GM19372 (cell line): ENCODE data around the gene GLG1.
"Not testable (repeated sequence)": the region's sequence is repeated elsewhere in the genome, so short reads cannot be mapped to it uniquely, and the experiment has no call there.

Experiments used
- ATAC-seq: cut with Tn5 transposase; IDR thresholded peaks from one replicate; pipeline ENCODE4 v1.9.1; 2021; ENCODE audit warnings: mild to moderate bottlenecking, low read depth, moderate library complexity; ENCODE audit not compliant: unreplicated experiment

GLG1 gene

DNA sequence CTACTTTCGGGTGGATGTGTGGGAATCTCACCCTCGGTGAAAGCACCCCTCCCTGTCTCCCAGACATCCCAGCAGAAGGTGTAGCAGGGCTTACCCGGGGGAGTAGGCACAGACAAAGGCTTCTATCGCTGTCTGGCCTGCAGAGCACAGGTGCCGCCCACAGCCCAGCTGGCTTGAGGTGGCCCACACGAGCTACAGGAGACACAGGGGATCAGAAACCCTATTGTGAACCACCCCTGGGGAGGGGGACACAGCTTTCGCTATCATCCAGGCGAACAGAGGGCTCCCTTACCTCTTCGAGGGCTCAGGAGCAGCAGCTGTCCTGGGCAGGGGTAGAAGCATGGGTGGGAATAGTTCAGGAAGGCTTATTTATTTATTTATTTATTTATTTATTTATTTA is 193.4 kb downstream of the GLG1 start:
- ATAC-seq: not testable (repeated sequence)

DNA sequence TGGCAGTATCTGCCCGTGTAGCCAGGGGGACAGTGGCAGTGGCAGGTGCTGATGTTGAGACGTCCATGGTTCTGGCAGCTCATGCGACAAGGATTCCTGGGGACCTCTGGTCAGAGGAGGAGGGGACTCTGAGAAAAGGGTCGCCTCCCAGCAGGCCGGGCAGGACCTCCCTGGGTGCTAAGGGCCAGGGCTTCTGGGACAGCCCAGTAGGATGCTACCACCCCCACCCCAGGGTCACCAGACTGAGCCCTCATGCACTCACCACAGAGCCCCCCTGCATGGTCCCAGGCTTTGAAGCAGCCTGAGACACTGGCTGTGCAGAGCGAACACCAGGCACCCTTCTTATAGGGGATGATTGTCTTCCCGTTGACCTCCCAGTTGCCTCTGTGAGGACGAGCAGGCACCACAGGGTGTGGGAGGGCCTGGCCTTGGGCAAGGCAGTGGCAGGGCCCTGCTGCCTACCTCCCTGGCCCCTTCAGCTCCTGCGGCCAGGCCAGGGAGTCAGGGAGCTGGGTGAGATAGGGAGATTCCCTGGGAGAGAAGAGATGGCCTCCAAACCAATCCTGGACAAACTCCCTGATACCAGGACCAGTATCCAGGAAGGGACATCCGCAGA is 194.0 kb downstream of the GLG1 start:
- not testable (repeated sequence) for ATAC-seq

DNA sequence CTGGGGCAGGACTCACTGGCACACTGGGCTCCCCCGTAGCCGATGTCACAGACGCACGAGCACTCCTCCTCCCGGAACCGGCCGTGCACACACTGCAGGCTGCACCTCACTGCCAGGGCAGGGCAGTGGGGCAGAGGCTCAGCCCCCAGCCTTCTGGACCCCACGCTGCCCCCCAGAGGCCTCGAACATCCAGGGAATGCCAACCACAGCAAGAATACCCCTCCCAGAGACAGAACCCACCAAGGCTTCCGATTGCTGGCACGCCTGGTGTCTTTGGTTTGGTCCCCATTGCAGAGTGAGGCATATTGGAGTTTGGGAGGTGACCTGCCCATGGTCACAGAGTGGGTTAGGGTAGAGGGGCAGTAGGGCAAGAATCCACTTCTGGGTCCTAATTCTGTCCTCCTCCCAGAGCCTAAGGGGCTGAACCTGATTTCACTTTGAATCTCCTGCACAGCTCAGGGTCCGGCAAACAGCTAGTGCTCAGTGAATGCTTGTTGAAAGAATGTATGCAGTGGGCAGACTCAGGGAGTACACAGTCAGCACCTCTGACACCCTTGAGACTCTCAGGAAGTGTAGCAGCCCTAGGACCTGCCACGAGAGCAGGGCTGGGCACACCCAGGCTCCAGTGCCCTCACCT is 194.7 kb downstream of the GLG1 start:
- ATAC-seq: not testable (repeated sequence)

DNA sequence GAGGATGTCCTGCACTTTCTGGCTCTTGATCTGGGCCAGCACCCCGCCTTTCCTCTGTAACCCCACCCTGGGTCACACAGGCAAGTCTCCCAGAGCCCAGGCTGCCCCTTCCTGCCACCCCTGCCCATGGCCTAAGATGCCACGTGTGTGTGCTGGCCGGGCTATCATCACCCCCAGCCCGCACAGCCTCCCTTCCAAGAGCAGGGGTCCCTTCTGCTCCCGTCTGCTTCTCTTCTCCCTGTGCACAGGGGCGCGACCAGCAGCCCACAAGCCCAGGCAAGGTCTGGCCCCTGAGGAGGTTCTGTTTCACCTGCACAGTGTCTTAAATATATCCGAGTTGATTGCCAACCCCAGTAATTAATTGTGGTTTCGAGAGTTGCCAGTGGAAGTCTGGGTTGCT is 195.9 kb downstream of the GLG1 start:
- ATAC-seq: not testable (repeated sequence)

DNA sequence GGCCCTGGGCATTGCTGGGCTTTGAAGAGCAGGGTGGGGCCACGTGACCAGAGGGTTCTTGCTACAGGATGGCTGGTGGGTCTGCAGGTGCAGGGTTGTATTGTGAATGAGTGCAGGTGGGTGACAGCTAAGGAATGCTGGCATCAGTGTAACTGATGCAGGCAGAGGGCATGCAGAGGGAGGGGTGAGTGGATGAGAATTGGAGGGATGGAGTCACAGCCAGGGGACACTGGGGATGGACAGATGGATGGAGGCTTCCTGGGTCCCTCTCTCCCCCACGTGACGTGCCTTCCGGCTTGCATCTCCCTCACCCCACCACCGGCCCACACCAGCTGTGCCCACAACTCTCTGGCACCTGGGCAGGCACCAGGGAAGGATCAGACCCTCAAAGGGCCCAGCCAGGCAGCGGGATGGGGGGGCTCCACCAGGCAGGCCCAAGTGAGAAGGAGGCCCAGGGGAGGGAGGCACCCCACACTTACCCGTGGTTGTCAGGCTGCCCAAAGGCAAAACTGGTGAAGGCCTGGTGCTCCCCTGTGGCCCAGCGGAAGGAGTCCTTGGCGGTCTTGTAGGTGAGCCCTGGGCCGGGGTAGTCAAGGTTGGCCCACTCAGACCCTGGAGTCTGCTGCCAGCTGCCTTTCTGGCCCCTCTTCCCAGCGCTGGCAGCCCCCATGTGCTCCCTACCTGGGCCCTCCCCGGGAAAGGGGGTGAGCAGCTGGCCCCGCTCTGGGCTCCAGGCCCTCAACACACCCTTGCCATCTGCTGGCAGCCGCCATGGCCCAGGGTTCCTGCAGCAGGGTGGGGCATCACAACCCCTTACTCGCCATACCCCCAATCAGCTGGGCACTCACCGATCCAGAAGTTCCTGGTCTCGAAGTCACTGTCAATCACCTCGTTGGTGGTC is 196.6 kb downstream of the GLG1 start:
- ATAC-seq: not testable (repeated sequence)

DNA sequence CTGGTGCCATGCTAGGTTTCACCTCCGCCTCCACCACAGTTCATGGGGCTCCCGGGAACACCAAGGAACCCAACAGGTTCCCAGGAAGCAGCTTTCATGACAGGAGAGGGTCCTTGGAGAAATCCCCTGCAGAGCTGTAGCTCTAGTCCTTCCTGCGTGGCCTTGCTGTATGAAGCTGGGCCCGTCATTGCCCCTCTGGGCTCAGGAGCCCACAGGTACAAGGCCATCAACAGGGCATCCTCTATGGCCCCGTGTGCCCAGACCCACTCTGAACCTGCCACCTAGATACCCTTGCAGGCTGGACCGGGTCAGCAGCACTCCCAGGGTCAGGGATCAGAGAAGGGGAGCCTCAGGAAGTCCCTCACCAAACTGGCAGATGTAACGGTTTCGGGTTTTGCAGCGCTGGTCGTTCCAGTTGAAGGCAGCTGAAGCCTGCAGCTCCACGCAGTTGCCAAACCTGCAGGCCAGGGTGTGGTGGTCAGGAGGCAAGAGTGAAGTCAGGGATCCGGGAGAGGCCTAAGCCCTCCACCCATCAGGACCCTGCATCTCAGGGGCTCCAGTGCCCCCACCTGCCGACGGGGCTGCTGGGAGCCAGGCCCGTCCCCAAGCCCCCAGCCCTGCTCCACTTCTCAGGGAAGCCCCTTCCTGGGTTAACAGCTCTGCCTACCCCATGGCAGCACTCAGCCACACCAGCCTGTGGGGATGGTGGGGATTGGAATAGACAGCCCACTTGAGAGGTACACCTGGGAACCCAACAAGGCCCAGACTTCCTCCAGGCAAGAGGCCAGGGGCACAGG is 197.5 kb downstream of the GLG1 start:
- ATAC-seq: not testable (repeated sequence)

DNA sequence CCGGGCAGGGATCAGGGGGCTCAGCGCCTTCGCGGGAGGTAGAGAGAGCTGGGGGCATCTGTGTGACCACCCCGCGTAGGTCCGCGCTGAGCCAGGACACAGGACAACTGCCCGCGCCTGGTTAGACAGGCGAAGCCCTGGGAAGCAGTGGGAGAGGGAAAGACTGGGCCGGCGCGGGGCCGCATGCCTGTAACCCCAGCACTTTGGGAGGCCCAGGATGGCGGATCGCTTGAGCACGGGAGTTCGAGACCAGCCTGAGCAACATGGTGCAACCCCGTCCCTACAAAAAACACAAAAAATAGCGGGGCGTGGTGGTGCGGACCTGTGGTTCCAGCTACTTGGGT is 199.6 kb downstream of the GLG1 start:
- ATAC-seq: not testable (repeated sequence)

DNA sequence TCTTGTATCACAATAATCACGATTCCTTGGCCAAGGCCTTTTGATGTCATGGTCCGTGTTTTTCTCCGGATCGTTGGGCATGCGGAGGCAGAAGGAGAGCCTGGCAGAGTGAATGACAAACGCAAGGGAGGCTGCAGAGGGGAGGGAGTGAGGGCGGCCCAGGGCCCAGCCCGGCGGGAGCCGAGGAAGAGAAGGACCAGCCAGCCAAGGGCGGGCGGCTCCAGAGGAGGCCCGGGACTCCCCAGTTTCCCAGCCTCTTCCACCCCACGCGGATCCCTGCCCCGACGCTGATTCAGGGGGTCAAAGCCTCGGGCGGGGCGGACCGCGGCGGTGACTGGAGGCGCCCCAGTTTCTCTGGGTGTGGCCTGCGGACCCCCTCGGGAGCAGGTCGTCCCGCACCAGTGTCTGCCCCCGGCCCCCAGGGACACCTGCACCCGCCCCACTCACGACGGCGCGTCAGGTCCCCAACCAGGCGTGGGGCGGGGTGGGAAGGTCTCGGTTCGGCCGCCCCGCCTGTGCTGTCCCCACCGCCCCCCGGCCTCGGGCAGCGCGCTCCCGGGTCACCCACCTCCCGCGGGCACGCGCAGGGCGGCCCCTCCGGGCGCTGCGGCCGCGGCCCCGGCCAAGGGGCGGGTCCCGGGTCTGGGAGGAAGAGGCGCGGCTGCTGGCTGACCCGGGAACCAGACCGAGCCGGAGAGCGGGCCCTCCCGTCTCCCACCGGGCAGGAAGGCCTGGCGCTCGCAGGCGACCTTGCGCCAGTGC is 200.1 kb downstream of the GLG1 start:
- ATAC-seq: not testable (repeated sequence)

DNA sequence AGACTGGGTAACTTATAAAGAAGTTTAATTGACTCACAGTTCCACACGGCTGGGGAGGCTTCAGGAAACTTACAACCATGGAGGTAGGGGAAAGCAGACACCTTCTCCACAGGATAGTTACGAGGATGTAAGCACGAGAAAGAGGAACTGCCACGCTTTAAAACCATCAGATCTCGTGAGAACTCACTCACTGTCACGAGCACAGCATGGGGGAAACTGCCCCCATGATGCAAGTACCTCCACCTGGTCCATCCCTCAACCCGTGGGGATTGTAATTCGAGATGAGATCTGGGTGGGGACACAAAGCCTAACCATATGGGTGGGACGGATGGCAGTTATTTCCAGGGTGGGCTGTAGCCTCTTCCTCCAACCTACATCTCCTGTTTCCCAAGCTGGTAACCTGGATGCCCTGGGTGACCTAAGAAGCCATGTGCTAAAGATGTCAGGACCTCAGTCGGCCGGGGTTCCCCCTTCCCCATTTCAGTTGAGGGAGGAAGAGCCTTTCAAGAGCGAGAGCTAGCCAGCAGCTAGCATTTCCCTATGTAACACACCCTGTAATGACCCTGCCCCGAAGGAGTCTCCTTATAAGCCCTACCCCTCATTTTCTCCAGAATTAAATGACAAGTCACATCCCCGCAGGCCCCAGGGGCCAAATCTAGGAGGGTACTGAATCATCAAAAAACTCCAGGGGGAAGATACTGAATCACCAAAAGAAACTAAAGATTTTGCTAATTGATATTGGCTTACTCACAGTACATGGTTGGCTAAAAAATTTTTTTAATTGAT is 202.6 kb downstream of the GLG1 start:
- not testable (repeated sequence) for ATAC-seq

DNA sequence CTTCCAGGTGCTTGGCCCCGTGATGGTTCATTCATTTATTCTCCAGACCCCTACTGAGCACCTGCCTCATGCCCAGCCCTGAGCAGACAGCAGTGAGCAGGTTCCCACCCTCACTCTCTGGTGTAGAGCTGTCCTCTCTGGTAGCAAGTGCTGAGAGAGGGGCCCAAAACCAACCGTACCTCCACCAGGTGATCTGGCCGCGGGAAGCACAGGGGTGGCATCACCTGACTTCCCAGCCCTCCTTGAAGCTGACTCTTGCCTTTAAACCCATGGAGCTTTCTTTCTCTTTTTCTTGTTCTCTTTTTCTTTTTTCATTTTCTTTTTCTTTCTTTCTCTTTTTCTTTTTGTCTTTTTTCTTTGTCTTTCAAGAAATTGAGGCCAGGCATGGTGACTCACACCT is 206.7 kb downstream of the GLG1 start:
- not testable (repeated sequence) for ATAC-seq

DNA sequence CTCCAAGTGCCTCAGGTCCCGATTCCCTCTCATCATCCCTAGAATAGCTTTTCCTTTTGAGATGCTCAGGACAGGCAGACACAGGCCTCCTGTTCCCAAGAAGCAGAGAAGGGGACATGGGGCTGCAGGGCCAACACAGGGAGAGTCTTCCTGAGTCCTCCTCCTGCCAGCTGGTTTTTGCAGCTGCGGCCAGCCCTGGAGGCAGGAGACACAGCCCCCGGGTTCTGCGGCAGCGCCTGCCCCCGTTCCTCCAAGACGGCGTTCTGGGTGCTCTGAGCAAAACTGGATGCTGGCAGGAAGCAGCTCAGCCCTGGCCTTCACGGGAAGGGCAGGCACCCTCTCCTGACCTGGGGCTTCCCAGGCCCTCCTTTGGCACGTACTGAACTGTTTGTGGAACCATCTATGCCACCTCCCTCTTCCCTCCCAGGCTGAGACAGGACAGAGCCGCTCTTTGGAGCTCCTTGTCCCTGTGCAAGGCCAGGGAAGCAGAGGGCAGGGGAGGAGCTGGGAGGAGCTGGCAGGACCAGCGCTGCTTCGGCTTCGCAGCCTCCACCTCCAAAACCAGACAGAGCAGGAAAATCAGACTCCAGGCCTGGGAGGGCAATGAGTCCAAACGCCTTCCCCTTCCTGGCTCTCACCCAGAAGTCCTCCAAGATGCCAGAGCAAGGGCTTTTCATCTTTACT is 208.6 kb downstream of the GLG1 start:
- ATAC-seq: not testable (repeated sequence)
